BLaER1 treated with 17β-estradiol and CSF1 and Interleukin-3, amounts not matched to agents 10 nM and 100 nM (cell line): ENCODE data around the gene MSN.

ENCODE experiments used
- H3K27ac ChIP-seq, 11 experiments: shearing (Covaris generic); formaldehyde crosslinking; 2 replicates each; pipeline ENCODE4 v1.8.1; 2022
- H3K27me3 ChIP-seq, 11 experiments: shearing (Covaris generic); formaldehyde crosslinking; 2 replicates each; pipeline ENCODE4 v1.8.1; 2022
- H3K36me3 ChIP-seq, 11 experiments: shearing (Covaris generic); formaldehyde crosslinking; 2 replicates each; pipeline ENCODE4 v1.8.1; 2022
- H3K4me1 ChIP-seq, 10 experiments: shearing (Covaris generic); formaldehyde crosslinking; 2 replicates each; pipeline ENCODE4 v1.8.1; 2022
- H3K4me2 ChIP-seq, 11 experiments: shearing (Covaris generic); formaldehyde crosslinking; 2 replicates each; pipeline ENCODE4 v1.8.1; 2022
- H3K4me3 ChIP-seq, 10 experiments: shearing (Covaris generic); formaldehyde crosslinking; 2 replicates each; pipeline ENCODE4 v1.8.1; 2022
- H3K9ac ChIP-seq, 11 experiments: shearing (Covaris generic); formaldehyde crosslinking; 2 replicates each; pipeline ENCODE4 v1.8.1; 2022
- H3K9me3 ChIP-seq, 11 experiments: shearing (Covaris generic); formaldehyde crosslinking; replicated peaks in 1 of 11; 2 replicates each; pipeline ENCODE4 v1.8.1; 2022
- H4K20me1 ChIP-seq, 11 experiments: shearing (Covaris generic); formaldehyde crosslinking; 2 replicates each; pipeline ENCODE4 v1.8.1; 2022
- Cebpa-rat ChIP-seq, 11 experiments: shearing (Covaris generic); IDR thresholded peaks; 2 replicates each; pipeline ENCODE4 v1.8.1; 2022

The MSN gene

GRCh38 chrX:65679071-65679540 lies 11.7 kb downstream of the MSN start:
- TF ChIP-seq Cebpa-rat (IDR thresholded peaks at IDR 0.05), result peak in 1 of 11 experiments; percentile 11; a peak in 1 of 22 replicates
- peak overlapping the region in 3 of 10 experiments; percentile 4 to 32 (median 19); a peak in 4 of 20 replicates for H3K4me3 ChIP-seq
- H3K27ac ChIP-seq, result peak overlapping the region in 9 of 11 experiments; percentile 24 to 81 (median 59); a peak in 16 of 22 replicates
- H4K20me1 ChIP-seq, result peaks cover 87 to 100% (median 98%) of the 10 kb centered on the region in 11 experiments
- H3K27me3 ChIP-seq, result peaks cover 0 to 54% (median 36%) of the 10 kb centered on the region in 11 experiments; a peak in 18 of 22 replicates
- H3K9ac ChIP-seq, result peak overlapping the region in 6 of 11 experiments; percentile 7 to 65 (median 48); a peak in 9 of 22 replicates
- peak overlapping the region in 10 of 11 experiments; percentile 2 to 89 (median 62); a peak in 19 of 22 replicates for H3K4me2 ChIP-seq
- H3K4me1 ChIP-seq, result peaks cover 9 to 98% (median 72%) of the 10 kb centered on the region in 10 experiments; a peak in 19 of 20 replicates
- H3K9me3 ChIP-seq, result peaks cover 0 to 5% (median 0%) of the 10 kb centered on the region in 11 experiments; a peak in 2 of 22 replicates
- peaks cover 13 to 85% (median 42%) of the 10 kb centered on the region in 11 experiments; a peak in 18 of 22 replicates for H3K36me3 ChIP-seq

- Histone ChIP-seq H3K27me3 (peaks cover 0 to 35% (median 15%) of the 10 kb centered on the region in 11 experiments; a peak in 12 of 22 replicates), H3K27ac (0 out of 22 replicates have a peak overlapping the region, but pooled peaks of 1 of the 11 experiments have one; percentile 4), H4K20me1 (peaks cover 88 to 100% (median 98%) of the 10 kb centered on the region in 11 experiments), H3K4me2 (peak overlapping the region in 7 of 11 experiments; percentile 5 to 89 (median 74); a peak in 9 of 22 replicates), H3K4me1 (peaks cover 30 to 98% (median 86%) of the 10 kb centered on the region in 10 experiments), H3K9ac (no peak overlapping the region), H3K36me3 (peaks cover 9 to 75% (median 36%) of the 10 kb centered on the region in 11 experiments; a peak in 19 of 22 replicates), H3K4me3 (no peak overlapping the region), H3K9me3 (no peaks in the 10 kb centered on the region; a peak in 1 of 22 replicates)
- no peak for TF ChIP-seq Cebpa-rat (IDR thresholded peaks at IDR 0.05)
Observed at GRCh38 chrX:65681810-65682209, 14.4 kb downstream of the MSN start.

- peaks cover 0 to 25% (median 10%) of the 10 kb centered on the region in 11 experiments; a peak in 8 of 22 replicates for H3K27me3 ChIP-seq
- peak overlapping the region; percentile 34 to 96 (median 61) for H3K4me2 ChIP-seq
- H3K27ac ChIP-seq, result peak overlapping the region in 1 of 11 experiments; percentile 2; a peak in 2 of 22 replicates
Observed at GRCh38 chrX:65685112-65685511, 17.7 kb downstream of the MSN start.

DNA sequence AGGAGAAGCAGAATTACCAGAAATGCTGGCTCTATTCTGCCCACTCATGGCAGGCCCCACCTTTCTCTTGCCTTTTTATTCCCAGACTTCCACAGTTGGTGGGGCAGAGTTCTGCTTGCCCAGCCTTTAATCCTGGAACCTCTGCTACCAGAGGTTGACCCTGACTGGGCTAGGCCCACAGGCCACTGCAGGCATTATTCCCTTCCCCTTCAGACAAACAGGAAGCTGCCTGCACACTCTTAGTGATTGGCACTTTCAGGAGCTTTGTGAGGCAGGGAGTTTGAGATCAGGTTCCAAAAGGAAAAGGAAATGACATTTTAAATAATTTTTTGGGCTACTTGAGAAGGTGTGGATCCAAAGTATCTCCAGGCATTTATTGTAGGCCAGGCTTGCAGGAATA lies 18.8 kb downstream of the MSN start:
- H3K4me1 ChIP-seq, result peaks cover 55 to 98% (median 92%) of the 10 kb centered on the region in 10 experiments
- no peak overlapping the region for H3K4me3 ChIP-seq
- peak overlapping the region in 2 of 11 experiments; percentile 0 to 28; a peak in 3 of 22 replicates for H3K9ac ChIP-seq
- TF ChIP-seq Cebpa-rat (IDR thresholded peaks at IDR 0.05), result no peak
- H3K4me2 ChIP-seq, result peak overlapping the region in 10 of 11 experiments; percentile 16 to 96 (median 66); a peak in 18 of 22 replicates
- H4K20me1 ChIP-seq, result peaks cover 97 to 100% (median 99%) of the 10 kb centered on the region in 11 experiments
- peak overlapping the region in 4 of 11 experiments; percentile 5 to 28 (median 14); a peak in 3 of 22 replicates for H3K27ac ChIP-seq
- peaks cover 9 to 69% (median 38%) of the 10 kb centered on the region in 11 experiments; a peak in 18 of 22 replicates for H3K36me3 ChIP-seq
- no peaks in the 10 kb centered on the region; a peak in 1 of 22 replicates for H3K9me3 ChIP-seq
- H3K27me3 ChIP-seq, result peaks cover 0 to 28% (median 10%) of the 10 kb centered on the region in 11 experiments; a peak in 8 of 22 replicates

More at GRCh38 chrX:65685112-65685511, 17.7 kb downstream of the MSN start:
- no peaks in the 10 kb centered on the region; a peak in 1 of 22 replicates for H3K9me3 ChIP-seq
- H3K4me3 ChIP-seq, result no peak overlapping the region
- H3K4me1 ChIP-seq, result peaks cover 51 to 98% (median 88%) of the 10 kb centered on the region in 10 experiments
- peaks cover 96 to 100% (median 99%) of the 10 kb centered on the region in 11 experiments for H4K20me1 ChIP-seq
- no peak overlapping the region for H3K9ac ChIP-seq
- H3K36me3 ChIP-seq, result peaks cover 9 to 68% (median 40%) of the 10 kb centered on the region in 11 experiments; a peak in 19 of 22 replicates
- no peak for TF ChIP-seq Cebpa-rat (IDR thresholded peaks at IDR 0.05)

DNA sequence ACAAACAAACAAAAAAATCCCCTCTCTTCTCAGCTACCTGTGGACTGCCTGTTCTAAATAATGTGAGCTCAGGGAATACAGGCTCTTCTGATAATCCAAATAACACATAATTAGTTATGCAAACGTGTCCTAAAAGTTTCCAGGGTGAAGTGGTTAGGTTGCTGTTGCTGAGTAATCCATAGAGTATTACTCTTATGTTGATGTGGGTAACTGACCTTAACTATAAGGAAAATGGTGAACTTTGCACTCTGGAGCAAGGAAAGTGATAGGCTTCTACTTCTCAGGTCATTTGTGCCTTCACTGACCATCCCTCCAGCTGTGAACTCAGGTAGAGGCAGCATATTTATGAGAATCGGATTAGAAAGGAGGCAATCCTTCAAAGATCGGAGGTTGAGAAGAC lies 19.9 kb downstream of the MSN start:
- H4K20me1 ChIP-seq, result peaks cover 93 to 100% (median 99%) of the 10 kb centered on the region in 11 experiments
- no peaks in the 10 kb centered on the region for H3K9me3 ChIP-seq
- H3K4me1 ChIP-seq, result peaks cover 55 to 98% (median 92%) of the 10 kb centered on the region in 10 experiments
- H3K27ac ChIP-seq, result peak overlapping the region in 5 of 11 experiments; percentile 14 to 59 (median 43); a peak in 9 of 22 replicates
- peaks cover 6 to 67% (median 32%) of the 10 kb centered on the region in 11 experiments; a peak in 18 of 22 replicates for H3K36me3 ChIP-seq
- H3K4me2 ChIP-seq, result peak overlapping the region; percentile 34 to 96 (median 61); a peak in 21 of 22 replicates
- H3K9ac ChIP-seq, result no peak overlapping the region; a peak in 1 of 22 replicates
- TF ChIP-seq Cebpa-rat (IDR thresholded peaks at IDR 0.05), result no peak
- H3K27me3 ChIP-seq, result peaks cover 0 to 31% (median 10%) of the 10 kb centered on the region in 11 experiments; a peak in 7 of 22 replicates
- no peak overlapping the region for H3K4me3 ChIP-seq

GRCh38 chrX:65688403-65688871 lies 21.0 kb downstream of the MSN start:
- no peak overlapping the region for H3K4me3 ChIP-seq
- H3K27me3 ChIP-seq, result peaks cover 0 to 31% (median 10%) of the 10 kb centered on the region in 11 experiments; a peak in 7 of 22 replicates
- H4K20me1 ChIP-seq, result peaks cover 83 to 100% (median 91%) of the 10 kb centered on the region in 11 experiments
- no peak for TF ChIP-seq Cebpa-rat (IDR thresholded peaks at IDR 0.05)
- H3K9ac ChIP-seq, result peak overlapping the region in 3 of 11 experiments; percentile 11 to 26 (median 20); a peak in 4 of 22 replicates
- no peaks in the 10 kb centered on the region for H3K9me3 ChIP-seq
- H3K27ac ChIP-seq, result peak overlapping the region in 9 of 11 experiments; percentile 8 to 59 (median 31); a peak in 12 of 22 replicates
- peaks cover 55 to 100% (median 94%) of the 10 kb centered on the region in 10 experiments for H3K4me1 ChIP-seq
- H3K36me3 ChIP-seq, result peaks cover 0 to 60% (median 28%) of the 10 kb centered on the region in 11 experiments; a peak in 16 of 22 replicates
- H3K4me2 ChIP-seq, result peak overlapping the region; percentile 34 to 96 (median 61)

DNA sequence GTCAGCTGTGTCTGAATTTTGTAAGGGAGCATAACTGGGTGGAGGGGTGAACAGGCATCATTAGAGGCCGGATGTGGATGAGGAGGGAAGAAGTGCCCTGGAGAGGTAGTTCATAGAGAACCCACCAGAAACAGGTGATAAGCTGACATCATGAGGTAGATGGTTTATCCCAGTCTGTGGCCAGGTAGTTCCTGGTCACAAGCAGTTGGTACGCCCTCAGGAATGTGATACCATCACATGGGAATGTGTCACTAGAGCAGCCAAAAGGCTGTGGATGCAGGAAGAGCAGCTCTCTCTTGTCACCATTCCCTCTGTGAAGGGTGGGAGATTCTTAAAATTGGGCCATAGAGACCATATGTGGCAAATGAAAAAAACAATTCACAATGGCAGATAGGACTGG lies 21.9 kb downstream of the MSN start:
- H3K4me3 ChIP-seq, result no peak overlapping the region
- TF ChIP-seq Cebpa-rat (IDR thresholded peaks at IDR 0.05), result no peak
- peaks cover 77 to 99% (median 81%) of the 10 kb centered on the region in 11 experiments for H4K20me1 ChIP-seq
- H3K9me3 ChIP-seq, result no peaks in the 10 kb centered on the region
- peaks cover 0 to 54% (median 28%) of the 10 kb centered on the region in 11 experiments; a peak in 16 of 22 replicates for H3K36me3 ChIP-seq
- no peak overlapping the region for H3K9ac ChIP-seq
- H3K4me2 ChIP-seq, result peak overlapping the region in 10 of 11 experiments; percentile 34 to 96 (median 66); a peak in 18 of 22 replicates
- H3K4me1 ChIP-seq, result peaks cover 58 to 100% (median 96%) of the 10 kb centered on the region in 10 experiments
- peaks cover 0 to 31% (median 10%) of the 10 kb centered on the region in 11 experiments; a peak in 7 of 22 replicates for H3K27me3 ChIP-seq
- peak overlapping the region in 7 of 11 experiments; percentile 12 to 59 (median 43); a peak in 8 of 22 replicates for H3K27ac ChIP-seq
